Tibial nerve (tissue), 4 donors: ENCODE results near the gene ITIH3. TPM values are rescaled to one million over a fixed set of nuclear protein-coding genes. Genes with fewer than 3 reads are reported as not detected.

Source experiments
- DNase-seq, 2 donors: peaks; one replicate each; pipeline ENCODE4 v3.0.0-alpha.2; 2019; ENCODE audit warnings: low spot score in 2 of 2
- H3K27ac ChIP-seq, 4 donors: fragments of 200-600 bp; sonication (generic) in 3 of 4; one replicate each; pipeline ENCODE4 v1.5.1; 2017 to 2019; ENCODE audit warnings: mild to moderate bottlenecking in 1 of 4
- H3K27me3 ChIP-seq, 2 donors: fragments of 200-600 bp; sonication (generic) in 1 of 2; one replicate each; pipeline versions ENCODE4 v1.5.1 to v1.6.0; 2017 to 2019
- H3K36me3 ChIP-seq, 3 donors: fragments of 200-600 bp; sonication (generic); one replicate each; pipeline ENCODE4 v1.5.1; 2018 to 2019
- H3K4me1 ChIP-seq, 4 donors: fragments of 200-600 bp; sonication (generic) in 3 of 4; one replicate each; pipeline ENCODE4 v1.5.1; 2017 to 2019
- H3K4me3 ChIP-seq, 4 donors: fragments of 200-600 bp; sonication (generic) in 3 of 4; one replicate each; pipeline ENCODE4 v1.5.1; 2017 to 2019; ENCODE audit warnings: mild to moderate bottlenecking in 1 of 4, moderate library complexity in 1 of 4
- H3K9me3 ChIP-seq, 4 donors: fragments of 200-600 bp; sonication (generic) in 3 of 4; one replicate each; pipeline ENCODE4 v1.5.1; 2017 to 2019
- EP300 ChIP-seq, 2 donors: sonication (generic); formaldehyde crosslinking; IDR thresholded peaks; one replicate each; pipeline ENCODE4 v1.6.1; 2017; ENCODE audit warnings: antibody characterized with exemption in 2 of 2, mild to moderate bottlenecking in 1 of 2
- POLR2A ChIP-seq, 2 donors: fragments of 450-650 bp; IDR thresholded peaks; one replicate each; pipeline ENCODE4 v1.6.1; 2017; ENCODE audit warnings: antibody characterized with exemption in 2 of 2, mild to moderate bottlenecking in 2 of 2, moderate library complexity in 2 of 2
- WGBS, 2 donors: methylation state at CpG; one replicate each; pipeline ENCODE4 v1.1.5; 2018; 5-methylcytosine and 5-hydroxymethylcytosine counted together
- total RNA-seq, 4 donors: library from RNA; depleted of rRNA; stranded (reverse); fragments of >200 nt; gene quantifications; one replicate each; pipeline ENCODE4 v1.1.0, GENCODE V29; 2016
- TF ChIP-seq, protein P1 (sequence below), 5 experiments: fragments of 200-600 bp in 3 of 5; fragments of 450-650 bp in 2 of 5; sonication (generic) in 3 of 5; IDR thresholded peaks; one replicate each; pipeline ENCODE4 v1.5.1; 2016 to 2019; ENCODE audit warnings: antibody characterized with exemption in 5 of 5, mild to moderate bottlenecking in 3 of 5, moderate library complexity in 2 of 5

The ITIH3 gene
- total RNA-seq, 4 donors from 2014 or later: 9.4 to 29.6 (median 20.1) TPM

GRCh38 chr3:52809149-52809548 lies 14.6 kb downstream of the ITIH3 start:
- Histone ChIP-seq H3K4me3 (no peak overlapping the region), H3K4me1 (no peaks in the 10 kb centered on the region), H3K27ac (no peak overlapping the region), H3K36me3 (peaks cover 0 to 11% (median 0%) of the 10 kb centered on the region in 3 donors), H3K27me3 (no peaks in the 10 kb centered on the region), H3K9me3 (no peaks in the 10 kb centered on the region)
- WGBS, 2 donors: 73 to 77% methylated on average over 2 of the region's 2 CpGs
- TF ChIP-seq, protein P1, sequence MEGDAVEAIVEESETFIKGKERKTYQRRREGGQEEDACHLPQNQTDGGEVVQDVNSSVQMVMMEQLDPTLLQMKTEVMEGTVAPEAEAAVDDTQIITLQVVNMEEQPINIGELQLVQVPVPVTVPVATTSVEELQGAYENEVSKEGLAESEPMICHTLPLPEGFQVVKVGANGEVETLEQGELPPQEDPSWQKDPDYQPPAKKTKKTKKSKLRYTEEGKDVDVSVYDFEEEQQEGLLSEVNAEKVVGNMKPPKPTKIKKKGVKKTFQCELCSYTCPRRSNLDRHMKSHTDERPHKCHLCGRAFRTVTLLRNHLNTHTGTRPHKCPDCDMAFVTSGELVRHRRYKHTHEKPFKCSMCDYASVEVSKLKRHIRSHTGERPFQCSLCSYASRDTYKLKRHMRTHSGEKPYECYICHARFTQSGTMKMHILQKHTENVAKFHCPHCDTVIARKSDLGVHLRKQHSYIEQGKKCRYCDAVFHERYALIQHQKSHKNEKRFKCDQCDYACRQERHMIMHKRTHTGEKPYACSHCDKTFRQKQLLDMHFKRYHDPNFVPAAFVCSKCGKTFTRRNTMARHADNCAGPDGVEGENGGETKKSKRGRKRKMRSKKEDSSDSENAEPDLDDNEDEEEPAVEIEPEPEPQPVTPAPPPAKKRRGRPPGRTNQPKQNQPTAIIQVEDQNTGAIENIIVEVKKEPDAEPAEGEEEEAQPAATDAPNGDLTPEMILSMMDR (IDR thresholded peaks at IDR 0.05): no peak
- no peak for TF ChIP-seq POLR2A (IDR thresholded peaks at IDR 0.05)
- no peak for DNase-seq

DNA sequence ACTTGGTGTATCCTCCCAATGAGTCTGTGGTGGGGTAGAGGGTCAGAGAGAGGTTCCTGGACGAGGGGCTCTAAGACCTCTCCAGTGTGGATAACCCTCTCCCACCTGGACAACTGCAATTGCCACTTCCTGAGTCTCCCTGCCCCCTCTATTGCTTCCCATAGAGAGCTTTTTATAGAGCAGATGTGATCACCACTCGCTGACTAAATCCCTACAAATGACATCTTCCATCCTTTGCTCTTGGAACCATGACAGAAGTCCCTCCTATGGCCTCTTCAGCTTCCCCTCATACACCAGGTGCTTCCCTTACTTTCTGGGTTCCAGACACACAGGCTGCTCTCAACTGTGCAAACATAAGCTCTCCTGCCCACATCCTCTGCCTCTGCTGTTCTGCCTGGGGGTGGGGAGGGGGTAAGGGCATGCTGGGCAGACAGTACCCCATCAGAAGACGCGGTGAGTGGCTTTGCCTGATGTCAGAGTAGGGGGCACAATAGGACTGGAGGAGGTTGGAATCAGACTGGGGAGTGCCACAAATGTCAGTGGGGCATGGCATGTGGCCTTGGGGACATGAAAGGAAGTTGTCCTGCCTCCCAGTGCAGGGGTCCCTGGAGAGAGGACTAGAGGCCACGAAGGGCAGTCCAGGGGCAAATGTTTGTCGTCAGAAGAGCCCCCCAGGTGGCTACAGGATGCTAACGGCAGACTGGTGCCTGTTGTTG lies 15.2 kb downstream of the ITIH3 start:
- WGBS, 2 donors: 54 to 68% methylated on average over 7 of the region's 7 CpGs
- no peak overlapping the region for H3K4me3 ChIP-seq
- DNase-seq: no peak
- H3K27ac ChIP-seq: no peak overlapping the region
- TF ChIP-seq EP300 (IDR thresholded peaks at IDR 0.05) (no peak), POLR2A (IDR thresholded peaks at IDR 0.05) (no peak)
- TF ChIP-seq, protein P1 (IDR thresholded peaks at IDR 0.05): no peak
- H3K9me3 ChIP-seq: no peaks in the 10 kb centered on the region
- H3K36me3 ChIP-seq: peaks cover 0 to 15% (median 0%) of the 10 kb centered on the region in 3 donors
- no peaks in the 10 kb centered on the region for H3K4me1 ChIP-seq
- no peaks in the 10 kb centered on the region for H3K27me3 ChIP-seq

DNA sequence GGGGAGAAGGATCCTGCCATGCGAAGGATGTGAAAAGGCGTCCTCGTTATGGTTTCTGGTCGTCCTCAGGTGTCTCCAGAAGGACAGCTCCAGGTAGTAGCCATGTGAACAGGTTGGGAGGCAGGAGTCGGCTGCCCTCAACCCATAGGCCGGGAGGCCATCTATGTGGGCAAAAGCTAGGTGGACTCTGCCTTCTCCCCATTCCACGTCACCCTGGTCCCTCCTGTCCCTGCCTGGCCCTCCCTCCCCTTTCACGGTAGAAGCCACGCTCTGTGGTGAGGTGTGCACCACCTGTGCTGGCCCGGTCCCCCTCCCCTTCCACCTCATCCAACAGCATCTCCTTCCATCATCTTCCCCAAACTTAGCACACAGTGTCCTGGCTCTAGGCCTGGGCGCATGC lies 16.3 kb downstream of the ITIH3 start:
- no peaks in the 10 kb centered on the region for H3K4me1 ChIP-seq
- H3K27ac ChIP-seq: no peak overlapping the region
- H3K36me3 ChIP-seq: peaks cover 0 to 16% (median 0%) of the 10 kb centered on the region in 3 donors
- 88 to 91% methylated on average over 11 of the region's 11 CpGs for WGBS, 2 donors
- TF ChIP-seq, protein P1 (IDR thresholded peaks at IDR 0.05): no peak
- TF ChIP-seq POLR2A (IDR thresholded peaks at IDR 0.05): no peak
- TF ChIP-seq EP300 (IDR thresholded peaks at IDR 0.05): no peak
- no peaks in the 10 kb centered on the region for H3K9me3 ChIP-seq
- no peak overlapping the region for H3K4me3 ChIP-seq
- no peaks in the 10 kb centered on the region for H3K27me3 ChIP-seq
- DNase-seq: no peak

DNA sequence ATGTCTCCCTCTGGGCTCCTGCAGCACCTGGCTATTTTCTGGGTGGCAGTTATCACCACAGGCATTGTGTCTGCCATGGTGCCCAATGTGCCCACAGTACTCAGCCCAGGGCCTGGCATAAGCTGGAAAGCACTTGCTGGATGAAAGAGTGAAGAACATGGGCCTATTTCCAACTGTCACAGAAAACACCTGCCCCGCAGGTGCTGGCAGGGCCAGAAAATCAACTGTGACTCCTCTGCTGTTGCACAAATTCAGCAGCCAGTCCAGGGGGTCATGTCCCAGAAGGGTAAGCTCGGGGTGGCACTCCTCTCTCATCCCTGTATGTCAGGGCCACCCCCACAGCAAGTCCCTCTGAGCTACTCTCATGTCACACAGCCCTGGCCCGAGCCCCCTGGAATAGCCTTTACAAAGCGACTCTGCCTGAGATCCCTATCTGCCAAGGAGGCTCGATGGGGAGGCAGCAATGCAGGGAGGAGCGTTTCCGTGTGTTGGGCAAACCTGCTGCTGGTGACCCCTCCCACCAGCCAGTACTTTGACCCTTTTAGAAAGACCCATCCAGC lies 16.9 kb downstream of the ITIH3 start:
- H3K4me1 ChIP-seq: no peaks in the 10 kb centered on the region
- peaks cover 0 to 22% (median 0%) of the 10 kb centered on the region in 3 donors for H3K36me3 ChIP-seq
- H3K27ac ChIP-seq: no peak overlapping the region
- H3K27me3 ChIP-seq: no peaks in the 10 kb centered on the region
- TF ChIP-seq, protein P1 (IDR thresholded peaks at IDR 0.05): no peak
- TF ChIP-seq POLR2A (IDR thresholded peaks at IDR 0.05) (no peak), EP300 (IDR thresholded peaks at IDR 0.05) (no peak)
- no peaks in the 10 kb centered on the region for H3K9me3 ChIP-seq
- no peak overlapping the region for H3K4me3 ChIP-seq
- WGBS, 2 donors: 83 to 90% methylated on average over 5 to 7 of the region's 7 CpGs
- no peak for DNase-seq

GRCh38 chr3:52813810-52814209 lies 19.2 kb downstream of the ITIH3 start:
- Histone ChIP-seq H3K9me3 (no peaks in the 10 kb centered on the region), H3K36me3 (peaks cover 0 to 34% (median 0%) of the 10 kb centered on the region in 3 donors), H3K4me1 (no peaks in the 10 kb centered on the region), H3K4me3 (no peak overlapping the region), H3K27me3 (no peaks in the 10 kb centered on the region), H3K27ac (no peak overlapping the region)
- no peak for DNase-seq
- 78 to 80% methylated on average over 7 to 8 of the region's 8 CpGs for WGBS, 2 donors
- TF ChIP-seq POLR2A (IDR thresholded peaks at IDR 0.05) (no peak), EP300 (IDR thresholded peaks at IDR 0.05) (no peak)
- TF ChIP-seq, protein P1 (IDR thresholded peaks at IDR 0.05): no peak
